ENCODE data around the gene NAALADL2. TPM values are rescaled to one million over a fixed set of nuclear protein-coding genes. Genes with fewer than 3 reads are reported as not detected.
"Not testable (repeated sequence)": the region's sequence is repeated elsewhere in the genome, so short reads cannot be mapped to it uniquely, and the experiment has no call there.

The NAALADL2 gene
- total RNA-seq, 1 experiment from 2014 or later: 5.1 TPM

DNA sequence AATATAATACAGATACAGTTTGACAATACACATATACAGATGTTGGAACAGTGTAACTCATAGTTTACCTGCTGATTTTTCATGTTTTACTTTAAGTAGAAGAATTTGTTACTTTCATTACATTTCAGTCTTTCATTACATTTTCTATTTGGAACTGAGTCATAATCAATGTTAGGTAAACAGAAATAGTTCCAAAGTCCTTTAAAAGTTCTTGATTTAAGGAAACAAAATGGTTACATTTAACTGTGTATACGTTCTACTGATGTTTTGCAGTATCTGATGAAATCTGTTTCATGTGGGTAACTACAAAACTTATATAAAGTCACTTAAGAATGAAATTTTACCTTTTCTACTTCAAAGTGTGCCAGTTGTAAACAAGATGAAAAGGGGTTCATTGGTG, 721.2 kb downstream of the NAALADL2 start:
- no peak for DNase-seq (ENCODE audit: low read depth)

DNA sequence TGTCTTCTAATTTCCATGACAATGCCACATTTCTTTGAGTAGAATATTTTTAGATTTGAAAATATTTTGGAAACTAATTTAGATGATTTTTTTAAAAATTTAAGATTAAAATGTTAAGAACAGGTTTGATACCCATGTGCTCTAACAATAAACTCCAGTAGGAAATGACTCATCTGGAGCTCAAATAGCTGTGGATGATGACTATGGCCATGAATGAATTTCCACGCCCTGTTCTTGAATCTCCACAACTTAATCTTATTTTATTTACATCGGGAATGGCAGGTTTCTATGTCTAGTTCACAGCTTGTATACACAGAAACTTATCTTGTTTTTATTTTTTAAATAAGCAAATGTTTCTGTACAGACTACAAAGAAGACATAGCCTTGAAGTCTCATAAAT, 726.8 kb downstream of the NAALADL2 start:
- DNase-seq (ENCODE audit: low read depth): peak; percentile 81

DNA sequence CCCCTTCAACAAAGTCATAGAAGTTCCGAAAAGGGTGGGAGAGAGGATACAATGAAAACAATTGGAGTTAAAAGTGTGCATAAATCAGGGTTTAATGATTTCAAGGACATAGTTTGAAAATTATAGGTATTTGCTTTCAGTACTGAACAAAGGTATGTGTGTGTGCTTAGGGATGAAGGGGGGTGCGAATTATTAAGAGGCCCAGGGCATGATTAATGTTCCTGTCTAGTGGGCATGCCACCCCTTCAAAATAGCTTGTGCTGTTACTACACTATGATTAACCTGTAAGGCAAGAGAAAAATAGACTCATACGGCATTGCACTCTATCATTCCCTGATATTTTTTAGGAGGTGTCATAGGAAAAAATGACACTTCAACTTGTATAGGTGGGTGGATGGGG, 731.6 kb downstream of the NAALADL2 start:
- DNase-seq (ENCODE audit: low read depth): no peak

GRCh38 chr3:175591375-175591774, 732.2 kb downstream of the NAALADL2 start:
- DNase-seq (ENCODE audit: low read depth): no peak

- DNase-seq (ENCODE audit: low read depth): peak; percentile 53
Measured at GRCh38 chr3:175593331-175593730, 734.2 kb downstream of the NAALADL2 start.

GRCh38 chr3:175598740-175599139, 739.6 kb downstream of the NAALADL2 start:
- no peak for DNase-seq (ENCODE audit: low read depth)

DNA sequence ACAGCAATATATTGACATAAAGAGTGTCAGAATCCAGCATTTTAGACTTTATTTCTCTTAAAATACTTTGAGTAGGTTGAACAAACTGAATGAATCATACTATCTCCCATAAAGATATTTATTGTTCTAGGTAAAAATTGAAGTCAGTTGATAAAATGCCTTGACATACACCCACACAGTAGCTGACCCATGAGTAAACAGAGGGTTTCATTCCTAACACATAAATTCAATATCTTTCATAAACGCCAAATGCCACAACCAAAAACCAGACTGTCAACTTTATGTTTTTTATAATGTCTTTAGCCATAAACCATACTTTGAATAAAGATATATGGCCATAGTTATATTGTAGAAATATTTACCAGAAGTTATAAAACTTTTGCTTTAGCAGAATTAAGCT, 742.4 kb downstream of the NAALADL2 start:
- no peak for DNase-seq (ENCODE audit: low read depth)

GRCh38 chr3:175605851-175606250, 746.7 kb downstream of the NAALADL2 start:
- no peak for DNase-seq (ENCODE audit: low read depth)

DNA sequence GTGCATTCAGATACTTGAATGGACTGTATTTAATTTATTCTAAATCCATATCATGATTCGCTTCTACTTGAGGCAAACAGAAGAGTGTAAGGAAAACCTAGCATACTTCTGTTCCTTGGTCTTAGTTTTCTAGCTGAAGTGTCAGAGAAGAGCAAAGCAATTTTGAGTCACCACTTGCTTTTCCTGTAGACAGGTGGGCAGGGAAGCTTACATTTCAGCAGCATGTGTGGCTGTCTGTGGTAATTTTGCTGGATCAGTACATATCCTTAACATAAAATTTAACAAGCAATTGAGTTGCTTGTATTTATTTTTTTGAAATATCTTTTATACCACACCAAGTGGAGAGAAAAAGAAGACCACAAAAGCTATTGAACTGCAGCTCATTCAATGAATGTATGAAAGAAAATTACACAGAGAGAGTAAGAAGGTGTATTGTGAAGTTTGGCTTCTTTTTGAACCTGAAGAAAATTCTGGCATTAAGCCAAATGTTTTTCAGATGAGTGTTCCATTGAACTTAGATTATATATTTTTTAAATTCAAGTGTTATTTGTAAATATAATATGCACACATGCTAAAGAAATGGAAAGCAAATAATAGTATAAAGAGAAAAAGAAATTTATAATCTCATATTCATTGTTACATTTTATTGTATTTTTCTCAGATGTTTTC, 747.6 kb downstream of the NAALADL2 start:
- DNase-seq (ENCODE audit: low read depth): no peak

DNA sequence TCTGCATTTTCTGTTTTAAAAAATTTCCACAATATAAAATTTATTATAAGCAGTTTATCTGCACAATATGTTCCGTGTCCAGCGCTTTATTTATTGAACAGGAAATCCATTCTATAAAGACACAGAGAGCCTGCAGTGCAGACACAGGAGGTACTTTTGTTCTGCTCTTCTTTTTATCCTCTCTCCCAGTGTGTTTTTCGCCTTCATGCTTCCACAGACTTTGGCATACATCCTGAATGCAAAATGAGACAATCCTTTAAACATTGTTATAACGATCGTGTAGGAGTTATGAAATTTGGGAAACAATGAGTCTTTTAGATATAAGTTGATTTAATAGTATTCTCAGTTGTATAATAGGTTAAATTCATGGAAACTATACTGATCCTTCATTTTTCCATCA, 749.2 kb downstream of the NAALADL2 start:
- no peak for DNase-seq (ENCODE audit: low read depth)

GRCh38 chr3:175608911-175609310, 749.8 kb downstream of the NAALADL2 start:
- DNase-seq (ENCODE audit: low read depth): no peak

DNA sequence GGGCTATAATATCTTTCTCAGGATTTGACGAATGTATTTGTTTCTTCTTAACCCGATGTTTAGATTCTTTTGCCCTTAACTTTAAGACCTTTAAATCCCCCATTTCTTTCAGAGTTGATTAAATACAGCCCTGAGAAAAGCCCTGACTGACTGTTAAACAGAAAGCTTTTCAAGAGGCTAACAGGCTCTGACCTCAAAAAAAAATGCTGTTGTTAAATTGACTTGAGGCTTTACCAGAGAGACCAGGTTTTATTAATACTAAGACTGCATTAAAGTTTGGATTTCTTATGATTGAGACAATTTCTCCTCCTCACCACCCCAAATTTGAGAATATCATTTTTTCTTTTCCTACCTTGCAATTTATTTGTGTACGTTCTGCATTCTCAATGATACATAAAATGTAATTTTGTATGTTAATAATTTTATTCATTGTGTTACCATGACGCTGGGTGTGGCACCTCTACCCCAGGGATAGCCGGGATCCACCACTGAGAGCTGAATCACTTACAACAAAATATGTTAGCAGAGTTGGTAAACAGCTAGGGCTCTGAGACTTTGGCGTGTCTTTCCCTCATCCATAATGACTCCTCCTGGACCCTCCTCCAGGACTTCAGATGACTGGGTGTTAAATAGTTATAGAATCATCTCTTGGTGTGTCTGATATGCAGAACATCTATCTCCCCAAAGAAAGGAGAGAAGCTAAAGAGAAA, 753.5 kb downstream of the NAALADL2 start:
- DNase-seq (ENCODE audit: low read depth): no peak

- not testable (repeated sequence) for DNase-seq (ENCODE audit: low read depth)
Measured at GRCh38 chr3:175614107-175614506, 755.0 kb downstream of the NAALADL2 start.

DNA sequence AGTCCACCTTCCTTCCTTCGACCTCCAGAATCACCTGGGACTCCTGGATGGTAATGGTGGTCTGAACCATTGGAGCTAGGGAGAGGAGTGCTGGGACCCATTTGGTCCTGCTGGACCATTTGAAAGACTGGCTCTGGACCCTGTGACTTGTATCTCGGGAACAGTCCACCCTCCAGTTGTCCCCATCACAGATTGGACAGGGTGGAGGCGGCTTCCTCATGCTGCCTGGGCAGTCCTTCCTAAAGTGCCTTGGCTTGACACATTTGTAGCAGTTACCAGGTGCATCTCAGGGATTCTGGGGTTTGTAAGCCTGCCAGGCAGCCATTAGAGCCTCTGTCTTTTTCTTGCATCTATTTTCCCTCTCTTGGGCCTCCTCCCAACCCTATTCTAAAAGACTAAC, 758.1 kb downstream of the NAALADL2 start:
- no peak for DNase-seq (ENCODE audit: low read depth)

DNA sequence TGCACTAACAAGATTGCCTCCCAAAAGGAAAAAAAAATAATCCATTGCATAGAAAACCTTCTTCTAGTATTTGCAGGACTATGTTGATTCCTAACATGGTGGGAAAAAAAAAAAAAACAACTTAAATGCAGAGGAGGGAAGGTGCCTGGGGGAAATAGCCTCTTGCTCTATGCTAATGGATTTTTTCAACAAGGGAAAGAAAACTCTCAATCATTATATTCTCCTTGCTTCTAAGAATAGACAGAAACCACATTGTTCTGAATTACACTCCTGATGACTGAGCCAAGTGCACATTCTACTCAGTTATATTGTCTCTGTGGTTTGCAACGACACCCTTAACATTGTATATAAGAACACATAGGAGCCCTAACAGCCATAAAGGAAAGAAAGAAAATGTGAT, 760.2 kb downstream of the NAALADL2 start:
- peak; percentile 30 for DNase-seq (ENCODE audit: low read depth)

DNA sequence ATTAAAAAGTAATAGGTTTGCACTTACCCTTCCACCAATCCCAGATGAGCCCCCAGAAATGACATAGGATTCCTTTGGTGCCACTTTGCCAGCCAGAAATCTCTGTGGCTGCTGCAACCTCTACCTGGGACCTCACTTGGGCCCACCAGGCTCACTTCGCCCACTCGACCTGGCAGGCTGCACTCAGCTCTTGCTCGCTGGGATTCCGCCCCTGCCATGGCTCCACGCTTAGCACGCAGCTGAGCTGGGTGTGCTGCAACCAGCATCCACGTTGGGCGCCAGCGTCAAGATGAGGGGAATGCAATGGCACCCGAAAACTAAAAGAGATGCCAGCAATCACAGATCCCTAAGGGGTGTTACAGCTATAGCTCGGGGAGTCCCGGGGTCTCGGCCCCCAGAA, 761.0 kb downstream of the NAALADL2 start:
- no peak for DNase-seq (ENCODE audit: low read depth)

GRCh38 chr3:175620532-175620931, 761.4 kb downstream of the NAALADL2 start:
- DNase-seq (ENCODE audit: low read depth): no peak

- peak; percentile 15 for DNase-seq (ENCODE audit: low read depth)
Measured at GRCh38 chr3:175640958-175641357, 781.8 kb downstream of the NAALADL2 start.

- no peak for DNase-seq (ENCODE audit: low read depth)
Measured at GRCh38 chr3:175646865-175647264, 787.7 kb downstream of the NAALADL2 start.

- DNase-seq (ENCODE audit: low read depth): no peak
Measured at GRCh38 chr3:175648899-175649298, 789.8 kb downstream of the NAALADL2 start.

GRCh38 chr3:175651716-175652115, 792.6 kb downstream of the NAALADL2 start:
- DNase-seq (ENCODE audit: low read depth): no peak

GRCh38 chr3:175655351-175655750, 796.2 kb downstream of the NAALADL2 start:
- DNase-seq (ENCODE audit: low read depth): no peak

DNA sequence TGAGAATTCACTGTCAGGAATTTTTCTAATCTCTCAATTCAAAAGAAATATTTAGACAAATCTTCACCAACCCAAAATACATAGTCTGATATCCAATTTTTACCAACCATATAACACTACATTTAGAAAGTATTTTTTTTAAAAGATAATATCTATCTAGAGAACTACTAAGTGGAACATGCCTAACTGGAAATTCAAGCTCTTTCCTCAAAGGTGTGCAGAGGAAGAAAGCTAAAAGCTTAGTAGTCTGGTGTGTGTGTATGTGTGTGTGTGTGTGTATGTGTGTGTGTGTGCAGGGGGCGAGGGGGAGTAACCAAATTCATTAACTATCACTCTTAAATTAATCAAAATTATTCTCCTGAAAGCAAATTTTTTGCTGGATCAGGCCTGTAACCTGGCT, 797.3 kb downstream of the NAALADL2 start:
- DNase-seq (ENCODE audit: low read depth): no peak
